Neutrophil (primary cell): ENCODE data around the gene FBRSL1.

Experiments used
- H3K27ac ChIP-seq: fragments of 200-600 bp; sonication (generic); 2 replicates; pipeline ENCODE4 v1.5.1; 2016; ENCODE audit warnings: mild to moderate bottlenecking, moderate library complexity
- H3K27me3 ChIP-seq: fragments of 200-600 bp; sonication (generic); 2 replicates; pipeline ENCODE4 v1.6.0; 2016; ENCODE audit warnings: mild to moderate bottlenecking
- H3K36me3 ChIP-seq: fragments of 200-600 bp; sonication (generic); 2 replicates; pipeline ENCODE4 v1.5.1; 2017
- H3K4me1 ChIP-seq, 2 experiments: fragments of 200-600 bp in 1 of 2; sonication (generic) in 1 of 2; 1 replicate in 1 of 2; 2 replicates in 1 of 2; pipeline versions ENCODE4 v1.5.1 to v1.6.1; 2013 to 2016; ENCODE audit warnings: low read depth in 1 of 2, low read length in 1 of 2, mild to moderate bottlenecking in 1 of 2, moderate library complexity in 1 of 2; ENCODE audit not compliant: control insufficient read depth in 1 of 2, insufficient read depth in 1 of 2
- H3K4me3 ChIP-seq, 2 experiments: fragments of 200-600 bp in 1 of 2; sonication (generic) in 1 of 2; 1 replicate in 1 of 2; 2 replicates in 1 of 2; pipeline ENCODE4 v1.5.1; 2013 to 2016; ENCODE audit warnings: low read depth in 1 of 2, low read length in 1 of 2, mild to moderate bottlenecking in 1 of 2, moderate library complexity in 1 of 2
- H3K9me3 ChIP-seq: fragments of 200-600 bp; sonication (generic); 2 replicates; pipeline ENCODE4 v1.5.1; 2016
- TF ChIP-seq, protein P1 (sequence below): fragments of 200-600 bp; sonication (generic); IDR thresholded peaks from 2 replicates; pipeline ENCODE4 v1.5.1; 2016; ENCODE audit warnings: antibody characterized with exemption

The FBRSL1 gene

GRCh38 chr12:132505105-132505851, 15.3 kb downstream of the FBRSL1 start:
- Histone ChIP-seq H3K9me3 (no peaks in the 10 kb centered on the region), H3K27me3 (no peaks in the 10 kb centered on the region), H3K4me3 (peak overlapping the region in 1 of 2 experiments; percentile 29), H3K27ac (peak overlapping the region; percentile 50), H3K4me1 (peaks cover 32 to 37% of the 10 kb centered on the region in 2 experiments), H3K36me3 (peaks cover 25% of the 10 kb centered on the region)
- TF ChIP-seq, protein P1, sequence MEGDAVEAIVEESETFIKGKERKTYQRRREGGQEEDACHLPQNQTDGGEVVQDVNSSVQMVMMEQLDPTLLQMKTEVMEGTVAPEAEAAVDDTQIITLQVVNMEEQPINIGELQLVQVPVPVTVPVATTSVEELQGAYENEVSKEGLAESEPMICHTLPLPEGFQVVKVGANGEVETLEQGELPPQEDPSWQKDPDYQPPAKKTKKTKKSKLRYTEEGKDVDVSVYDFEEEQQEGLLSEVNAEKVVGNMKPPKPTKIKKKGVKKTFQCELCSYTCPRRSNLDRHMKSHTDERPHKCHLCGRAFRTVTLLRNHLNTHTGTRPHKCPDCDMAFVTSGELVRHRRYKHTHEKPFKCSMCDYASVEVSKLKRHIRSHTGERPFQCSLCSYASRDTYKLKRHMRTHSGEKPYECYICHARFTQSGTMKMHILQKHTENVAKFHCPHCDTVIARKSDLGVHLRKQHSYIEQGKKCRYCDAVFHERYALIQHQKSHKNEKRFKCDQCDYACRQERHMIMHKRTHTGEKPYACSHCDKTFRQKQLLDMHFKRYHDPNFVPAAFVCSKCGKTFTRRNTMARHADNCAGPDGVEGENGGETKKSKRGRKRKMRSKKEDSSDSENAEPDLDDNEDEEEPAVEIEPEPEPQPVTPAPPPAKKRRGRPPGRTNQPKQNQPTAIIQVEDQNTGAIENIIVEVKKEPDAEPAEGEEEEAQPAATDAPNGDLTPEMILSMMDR: no peak

GRCh38 chr12:132505852-132506219, 15.9 kb downstream of the FBRSL1 start:
- no peak overlapping the region for H3K4me3 ChIP-seq
- H3K4me1 ChIP-seq: peaks cover 32 to 37% of the 10 kb centered on the region in 2 experiments
- no peak overlapping the region for H3K27ac ChIP-seq
- no peaks in the 10 kb centered on the region for H3K9me3 ChIP-seq
- TF ChIP-seq, protein P1: no peak
- peaks cover 30% of the 10 kb centered on the region for H3K36me3 ChIP-seq
- H3K27me3 ChIP-seq: no peaks in the 10 kb centered on the region

DNA sequence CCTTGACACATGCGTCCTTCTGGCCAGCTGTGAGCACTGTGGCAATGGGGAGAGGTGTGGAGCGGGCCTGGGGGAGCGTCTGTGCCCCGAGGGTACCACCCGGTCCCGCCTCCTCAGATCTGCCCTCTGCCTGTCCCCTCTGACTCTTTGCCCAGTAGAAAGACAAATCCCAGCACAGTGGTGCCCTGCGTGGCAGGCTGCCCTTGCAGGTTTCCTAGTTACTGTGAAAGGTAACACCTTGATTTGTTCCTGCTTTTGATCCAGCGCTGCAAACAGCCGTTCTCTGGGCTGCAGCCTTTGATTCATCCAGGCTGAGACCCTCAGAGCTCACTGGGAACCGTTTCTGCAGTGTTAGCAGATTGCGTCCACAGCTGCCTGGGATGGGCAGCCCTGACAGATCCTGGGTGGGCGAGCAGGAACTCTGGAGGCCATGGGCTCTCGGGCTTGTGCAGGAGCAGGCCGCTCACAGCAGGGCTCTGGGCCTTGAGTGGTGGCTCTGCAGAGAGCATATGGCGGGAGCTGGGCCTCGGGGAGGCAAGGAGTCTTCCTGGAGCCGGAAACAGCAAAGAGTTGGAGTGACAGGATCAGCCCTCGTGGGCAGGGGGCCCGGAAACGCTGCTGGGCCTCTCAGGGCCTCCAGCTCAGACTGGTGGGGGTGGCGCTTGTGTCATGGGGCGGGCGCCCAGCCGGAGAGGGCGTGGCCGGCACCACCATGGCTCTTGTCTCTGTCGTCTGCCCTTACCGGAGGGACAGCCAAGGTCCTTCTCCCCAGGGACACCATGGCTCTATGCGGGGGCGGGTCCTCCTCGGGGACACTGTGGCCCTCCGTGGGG, 16.6 kb downstream of the FBRSL1 start:
- H3K36me3 ChIP-seq: peaks cover 36% of the 10 kb centered on the region
- no peak overlapping the region for H3K4me3 ChIP-seq
- TF ChIP-seq, protein P1: no peak
- H3K27me3 ChIP-seq: no peaks in the 10 kb centered on the region
- peak overlapping the region; percentile 23 for H3K27ac ChIP-seq
- peaks cover 32 to 37% of the 10 kb centered on the region in 2 experiments for H3K4me1 ChIP-seq
- no peaks in the 10 kb centered on the region for H3K9me3 ChIP-seq

GRCh38 chr12:132507161-132507538, 17.2 kb downstream of the FBRSL1 start:
- no peaks in the 10 kb centered on the region for H3K9me3 ChIP-seq
- H3K4me1 ChIP-seq: peaks cover 32 to 37% of the 10 kb centered on the region in 2 experiments
- H3K4me3 ChIP-seq: no peak overlapping the region
- TF ChIP-seq, protein P1: no peak
- H3K27me3 ChIP-seq: no peaks in the 10 kb centered on the region
- H3K36me3 ChIP-seq: peaks cover 42% of the 10 kb centered on the region
- no peak overlapping the region for H3K27ac ChIP-seq

- H3K4me3 ChIP-seq: no peak overlapping the region
- H3K9me3 ChIP-seq: no peaks in the 10 kb centered on the region
- TF ChIP-seq, protein P1: no peak
- H3K27me3 ChIP-seq: no peaks in the 10 kb centered on the region
- H3K4me1 ChIP-seq: peaks cover 32 to 37% of the 10 kb centered on the region in 2 experiments
- no peak overlapping the region for H3K27ac ChIP-seq
- peaks cover 43% of the 10 kb centered on the region for H3K36me3 ChIP-seq
These were observed 17.9 kb downstream of the FBRSL1 start for GRCh38 chr12:132507656-132508490.
